ENCODE data around the gene PEX5L.

GRCh38 chr3:179828738-179829137 lies 208.0 kb downstream of the PEX5L start:
- TF ChIP-seq POLR2A (IDR thresholded peaks at IDR 0.05; ENCODE audit: borderline replicate concordance, extremely low read depth, insufficient read depth, insufficient read length) = no peak
- TF ChIP-seq JUND (IDR thresholded peaks at IDR 0.05) = no peak

Measured in HCT116 (cell line).